MCF 10A (cell line): ENCODE measurements around the gene HOXA3. TPM values are rescaled to one million over a fixed set of nuclear protein-coding genes. Genes with fewer than 3 reads are reported as not detected.

ENCODE experiments used
- BruUV-seq: library from RNA; stranded (reverse); fragments of 400-500 nt; replicated peaks from 2 replicates; lab custom pipeline; 2021; lab: Mats Ljungman, UMichigan
- CTCF ChIA-PET: fragments of 300-600 bp; sonication (Branson Sonifier 250); formaldehyde crosslinking; extraction: SDS; loops from one replicate; lab custom pipeline; 2021; ENCODE audit warnings: antibody characterized with exemption, inconsistent platforms; lab: Yijun Ruan, JAX
- POLR2A ChIA-PET: fragments of 300-600, 350-650 bp; sonication (Branson Sonifier 250); formaldehyde crosslinking; extraction: SDS; loops from one replicate; lab custom pipeline; 2020; ENCODE audit warnings: antibody characterized with exemption, inconsistent platforms; lab: Yijun Ruan, JAX
- DNase-seq: peaks from one replicate; pipeline ENCODE4 v3.0.0-alpha.2; 2018; ENCODE audit not compliant: unreplicated experiment
- H3K27ac Mint-ChIP-seq: one replicate; pipeline ENCODE4 v1.8.0; 2022; ENCODE audit warnings: mild to moderate bottlenecking, low read depth, mixed read lengths; ENCODE audit not compliant: unreplicated experiment
- H3K27me3 Mint-ChIP-seq: one replicate; pipeline ENCODE4 v1.8.0; 2022; ENCODE audit warnings: mixed read lengths; ENCODE audit not compliant: insufficient read depth, unreplicated experiment
- H3K36me3 Mint-ChIP-seq: one replicate; pipeline ENCODE4 v1.8.0; 2022; ENCODE audit warnings: mild to moderate bottlenecking, moderate library complexity, mixed read lengths; ENCODE audit not compliant: insufficient read depth, unreplicated experiment
- H3K4me1 Mint-ChIP-seq: one replicate; pipeline ENCODE4 v1.8.0; 2022; ENCODE audit warnings: mixed read lengths; ENCODE audit not compliant: insufficient read depth, unreplicated experiment
- H3K4me3 Mint-ChIP-seq: one replicate; pipeline ENCODE4 v1.8.0; 2022; ENCODE audit warnings: mild to moderate bottlenecking, moderate library complexity, mixed read lengths; ENCODE audit not compliant: unreplicated experiment
- H3K9me3 Mint-ChIP-seq: one replicate; pipeline ENCODE4 v1.8.0; 2022; ENCODE audit warnings: mixed read lengths; ENCODE audit not compliant: unreplicated experiment
- intact Hi-C: fragments of 100-400 bp; cut with micrococcal nuclease; formaldehyde crosslinking; loops from 2 replicates; pipeline ENCODE4 v1.14.1; 2022
- total RNA-seq: library from RNA; stranded (reverse); gene quantifications from 2 replicates; pipeline ENCODE4 v1.2.3, GENCODE V29; 2022
- TF ChIP-seq, protein P1 (sequence below): fragments of 200-600 bp; IDR thresholded peaks from one replicate; pipeline ENCODE4 v1.8.0; 2022; ENCODE audit warnings: antibody characterized with exemption, mild to moderate bottlenecking; ENCODE audit not compliant: unreplicated experiment

Gene HOXA3
- total RNA-seq, 1 experiment from 2014 or later = 8.2 TPM

DNA sequence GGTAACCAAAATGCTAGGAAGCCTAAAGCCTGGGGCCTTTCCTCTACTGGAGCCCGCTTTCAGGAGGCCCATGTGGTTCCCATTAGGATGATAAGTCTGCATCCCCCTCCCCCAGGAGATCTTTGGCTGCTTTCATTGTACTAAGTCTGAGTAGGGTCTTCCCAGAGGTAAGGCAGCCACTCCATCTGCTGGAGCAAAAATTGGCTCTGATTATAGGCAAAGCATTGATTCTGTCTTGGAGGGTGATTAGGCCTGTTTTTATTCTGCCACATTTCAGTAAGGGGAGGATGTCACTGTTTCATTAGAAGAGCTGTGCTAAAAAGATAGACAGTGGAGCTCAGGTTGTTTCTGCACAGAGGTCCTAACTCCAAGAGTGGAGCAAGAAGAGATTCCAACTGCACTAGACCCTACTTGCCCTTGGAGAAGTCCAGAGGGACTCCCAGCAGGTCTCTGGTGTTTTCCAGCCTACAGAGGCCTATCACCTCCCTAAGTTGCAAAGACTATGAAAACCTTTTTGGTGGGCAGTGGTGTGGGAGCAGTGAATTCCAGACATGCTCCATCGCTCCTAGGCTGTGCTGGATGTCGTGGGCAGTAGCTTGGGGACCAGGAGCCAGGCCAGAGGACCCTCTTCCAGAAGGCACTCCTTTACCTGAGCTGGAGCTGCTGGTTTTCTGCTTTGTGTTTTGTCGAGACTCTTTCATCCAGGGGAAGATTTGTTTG lies 42.8 kb downstream of the HOXA3 start:
- H3K27me3 Mint-ChIP-seq = no peaks in the 10 kb centered on the region
- no TSS peak for BruUV-seq
- ChIA-PET POLR2A (interaction anchor here (0.6 to 15.3 kb wide), 10 partner anchors 9 to 1582 kb away, joined by 3 to 238 read pairs (median 4); partner anchors contain the start of genes HOXA1 and SKAP2), CTCF (interaction anchor here (0.6 to 2.1 kb wide), 12 partner anchors 10 to 430 kb away, joined by 3 to 9 read pairs (median 5); partner anchors contain the start of genes HOXA4 and HOXA5)
- H3K9me3 Mint-ChIP-seq = no peaks in the 10 kb centered on the region
- TF ChIP-seq, protein P1, sequence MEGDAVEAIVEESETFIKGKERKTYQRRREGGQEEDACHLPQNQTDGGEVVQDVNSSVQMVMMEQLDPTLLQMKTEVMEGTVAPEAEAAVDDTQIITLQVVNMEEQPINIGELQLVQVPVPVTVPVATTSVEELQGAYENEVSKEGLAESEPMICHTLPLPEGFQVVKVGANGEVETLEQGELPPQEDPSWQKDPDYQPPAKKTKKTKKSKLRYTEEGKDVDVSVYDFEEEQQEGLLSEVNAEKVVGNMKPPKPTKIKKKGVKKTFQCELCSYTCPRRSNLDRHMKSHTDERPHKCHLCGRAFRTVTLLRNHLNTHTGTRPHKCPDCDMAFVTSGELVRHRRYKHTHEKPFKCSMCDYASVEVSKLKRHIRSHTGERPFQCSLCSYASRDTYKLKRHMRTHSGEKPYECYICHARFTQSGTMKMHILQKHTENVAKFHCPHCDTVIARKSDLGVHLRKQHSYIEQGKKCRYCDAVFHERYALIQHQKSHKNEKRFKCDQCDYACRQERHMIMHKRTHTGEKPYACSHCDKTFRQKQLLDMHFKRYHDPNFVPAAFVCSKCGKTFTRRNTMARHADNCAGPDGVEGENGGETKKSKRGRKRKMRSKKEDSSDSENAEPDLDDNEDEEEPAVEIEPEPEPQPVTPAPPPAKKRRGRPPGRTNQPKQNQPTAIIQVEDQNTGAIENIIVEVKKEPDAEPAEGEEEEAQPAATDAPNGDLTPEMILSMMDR = no peak
- intact Hi-C loops = no loop called here
- peaks cover 24% of the 10 kb centered on the region for H3K4me1 Mint-ChIP-seq
- peak overlapping the region; percentile 23 for H3K4me3 Mint-ChIP-seq
- peaks cover 41% of the 10 kb centered on the region for H3K36me3 Mint-ChIP-seq
- no peak overlapping the region for H3K27ac Mint-ChIP-seq
- no peak for DNase-seq

DNA sequence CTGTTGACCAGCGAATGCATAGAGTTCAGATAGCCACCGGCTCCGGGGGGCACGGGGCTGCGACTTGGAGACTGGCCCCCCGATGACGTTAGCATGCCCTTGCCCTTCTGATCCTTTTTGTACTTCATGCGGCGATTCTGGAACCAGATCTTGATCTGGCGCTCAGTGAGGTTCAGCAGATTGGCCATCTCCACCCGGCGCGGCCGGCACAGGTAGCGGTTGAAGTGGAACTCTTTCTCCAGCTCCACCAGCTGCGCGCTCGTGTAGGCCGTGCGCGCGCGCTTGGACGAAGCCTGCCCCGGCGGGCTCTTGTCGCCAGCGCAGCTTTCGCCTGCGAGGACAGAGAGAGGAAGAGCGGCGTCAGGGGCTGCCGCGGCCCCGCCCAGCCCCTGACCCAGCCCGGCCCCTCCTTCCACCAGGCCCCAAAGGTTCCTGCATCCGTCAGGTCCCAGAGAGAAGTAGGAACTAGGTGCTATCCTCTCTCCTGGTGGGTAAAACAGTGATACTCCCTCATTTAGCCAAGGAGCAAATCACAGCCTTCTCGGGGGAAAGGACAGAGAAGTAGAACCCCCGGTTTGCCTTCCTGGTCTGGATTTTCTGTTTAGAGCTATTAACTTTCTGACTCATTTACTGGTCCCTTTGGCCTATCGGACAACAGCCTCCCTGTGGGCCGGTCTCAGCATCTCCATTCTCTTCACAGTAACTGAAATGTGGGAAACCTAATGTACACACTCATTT lies 43.8 kb downstream of the HOXA3 start:
- intact Hi-C loops = no loop called here
- Mint-ChIP-seq H3K27ac (peak overlapping the region; percentile 99), H3K4me1 (peaks cover 28% of the 10 kb centered on the region), H3K4me3 (peak overlapping the region; percentile 87), H3K9me3 (no peaks in the 10 kb centered on the region), H3K36me3 (peaks cover 39% of the 10 kb centered on the region), H3K27me3 (no peaks in the 10 kb centered on the region)
- ChIA-PET POLR2A (interaction anchor here (0.6 to 15.3 kb wide), 10 partner anchors 10 to 252 kb away, joined by 3 to 238 read pairs (median 4); partner anchors contain the start of genes HOXA1 and SKAP2), CTCF (interaction anchor here (0.7 to 2.1 kb wide), 7 partner anchors 9 to 249 kb away, joined by 3 to 8 read pairs (median 4); partner anchors contain the start of genes HOXA4 and HOXA5)
- DNase-seq = peak; percentile 59
- TF ChIP-seq, protein P1 = no peak
- no TSS peak for BruUV-seq

GRCh38 chr7:27107391-27108381 lies 44.7 kb downstream of the HOXA3 start:
- BruUV-seq = TSS peak; percentile 40
- intact Hi-C loops = no loop called here
- Mint-ChIP-seq H3K36me3 (peaks cover 48% of the 10 kb centered on the region), H3K27ac (peak overlapping the region; percentile 99), H3K9me3 (no peaks in the 10 kb centered on the region), H3K27me3 (no peaks in the 10 kb centered on the region), H3K4me3 (peak overlapping the region; percentile 87), H3K4me1 (peaks cover 35% of the 10 kb centered on the region)
- ChIA-PET CTCF (interaction anchor here (0.7 to 2.1 kb wide), 6 partner anchors 7 to 255 kb away, joined by 3 to 8 read pairs (median 4); partner anchors contain the start of gene HOXA4), POLR2A (interaction anchor here (0.5 to 15.3 kb wide), 11 partner anchors 10 to 260 kb away, joined by 3 to 238 read pairs (median 25); partner anchors contain the start of genes HOXA1, HOXA5 and SKAP2)
- DNase-seq = peak; percentile 49
- TF ChIP-seq, protein P1 = no peak
